Measurements from ENCODE around the gene BMP8A.
"Not testable (repeated sequence)": the region's sequence is repeated elsewhere in the genome, so short reads cannot be mapped to it uniquely, and the experiment has no call there.

The BMP8A gene

DNA sequence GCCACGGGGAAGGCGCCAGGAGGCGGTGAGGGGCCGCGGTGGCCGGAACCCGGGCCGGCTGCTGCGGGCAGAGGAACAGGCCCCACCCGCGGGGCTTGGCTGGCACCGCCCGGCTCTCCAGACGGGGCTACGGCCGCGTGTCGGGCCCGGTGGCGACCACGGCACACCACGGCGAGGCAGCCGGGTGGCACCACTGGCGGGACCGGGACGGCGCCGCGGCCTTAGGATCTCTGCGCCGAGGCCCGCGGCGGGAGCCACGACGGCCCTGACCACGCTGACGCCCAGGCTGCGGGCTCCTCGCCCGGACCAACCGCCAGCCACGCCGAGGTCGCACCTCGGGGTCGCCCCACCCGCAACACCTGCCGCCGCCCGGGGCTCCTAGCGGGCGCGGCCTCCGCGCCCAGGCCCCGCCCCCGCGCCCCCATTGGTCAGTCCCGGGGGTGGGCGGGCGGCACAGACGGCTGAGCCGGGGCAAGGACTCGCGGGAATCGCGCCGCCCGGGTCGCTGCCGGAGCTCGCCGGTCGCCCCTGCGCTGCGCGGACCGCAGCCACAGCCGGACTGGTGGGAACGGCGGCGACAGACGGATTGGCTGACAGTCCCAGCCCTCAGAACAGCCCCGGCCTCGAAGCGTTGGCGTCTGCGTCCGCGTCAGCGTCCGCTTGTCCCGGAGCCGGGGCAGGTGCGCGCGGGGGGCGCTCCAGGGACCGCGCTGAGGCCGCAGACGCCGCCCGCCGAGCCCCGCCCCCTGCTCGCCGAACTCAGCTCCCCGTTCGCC lies at the start of gene BMP8A:
TSS of gene BMP8A (plus strand) at position 491 of the 776 bp plus-strand sequence. CDS start 356 bp downstream, outside the sequence.
- DNase-seq (ENCODE audit: low read depth in 2 of 2) = peak in 1 of 2 donors; percentile 23
- peak within 1 kb of the TSS; percentile 25 to 48 for H3K4me3 ChIP-seq (replicated peaks in 1 of 2; ENCODE audit: low read depth in 2 of 2, low read length in 2 of 2)
- TF ChIP-seq CTCF (IDR thresholded peaks at IDR 0.05; ENCODE audit: low read depth, low read length) = no peak

- no peak overlapping the region for H3K4me3 ChIP-seq (replicated peaks in 1 of 2; ENCODE audit: low read depth in 2 of 2, low read length in 2 of 2)
- no peak for TF ChIP-seq CTCF (IDR thresholded peaks at IDR 0.05; ENCODE audit: low read depth, low read length)
- no peak for DNase-seq (ENCODE audit: low read depth in 2 of 2)
Measured at GRCh38 chr1:39441797-39442196, 49.6 kb upstream of the BMP8A start.

DNA sequence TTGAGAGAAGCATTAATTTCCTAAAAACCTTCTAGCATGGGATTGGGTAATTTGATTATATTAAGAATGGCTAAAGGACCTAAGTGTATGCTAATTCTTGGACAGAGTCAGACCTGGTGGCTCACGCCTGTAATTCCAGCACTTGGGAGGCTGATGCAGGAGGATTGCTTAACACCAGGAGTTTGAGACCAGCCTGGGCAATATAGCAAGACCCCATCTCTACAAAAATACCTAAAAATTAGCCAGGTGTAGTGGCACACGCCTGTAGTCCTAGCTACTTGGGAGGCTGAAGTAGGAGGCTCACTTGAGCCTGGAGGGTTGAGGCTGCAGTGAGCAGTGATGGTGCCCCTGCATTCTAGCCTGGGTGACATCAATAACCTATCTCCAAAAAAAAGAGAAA lies 45.9 kb upstream of the BMP8A start:
- DNase-seq (ENCODE audit: low read depth in 2 of 2) = no peak
- TF ChIP-seq CTCF (IDR thresholded peaks at IDR 0.05; ENCODE audit: low read depth, low read length) = no peak
- no peak overlapping the region for H3K4me3 ChIP-seq (replicated peaks in 1 of 2; ENCODE audit: low read depth in 2 of 2, low read length in 2 of 2)

GRCh38 chr1:39446986-39447567 lies 44.4 kb upstream of the BMP8A start:
- DNase-seq (ENCODE audit: low read depth in 2 of 2) = no peak
- H3K4me3 ChIP-seq (replicated peaks in 1 of 2; ENCODE audit: low read depth in 2 of 2, low read length in 2 of 2) = no peak overlapping the region
- no peak for TF ChIP-seq CTCF (IDR thresholded peaks at IDR 0.05; ENCODE audit: low read depth, low read length)

DNA sequence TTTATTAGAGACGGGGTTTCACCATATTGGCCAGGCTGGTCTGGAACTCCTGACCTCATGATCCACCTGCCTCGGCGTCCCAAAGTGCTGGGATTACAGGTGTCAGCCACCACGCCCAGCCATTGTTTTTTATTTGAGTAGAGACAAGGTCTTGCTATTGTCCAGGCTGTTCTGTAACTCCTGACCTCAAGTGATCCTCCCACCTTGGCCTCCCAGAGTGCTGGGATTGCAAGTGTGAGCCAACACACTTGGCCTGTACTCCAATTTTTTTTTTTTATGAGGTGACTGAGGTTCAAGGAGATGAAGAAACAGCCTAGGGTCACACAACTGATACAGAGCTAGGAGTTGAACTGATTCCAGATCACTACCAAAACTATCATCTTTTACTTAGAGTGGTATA lies 41.4 kb upstream of the BMP8A start:
- DNase-seq (ENCODE audit: low read depth in 2 of 2) = peak; percentile 19 to 44
- H3K4me3 ChIP-seq (replicated peaks in 1 of 2; ENCODE audit: low read depth in 2 of 2, low read length in 2 of 2) = not testable (repeated sequence)

DNA sequence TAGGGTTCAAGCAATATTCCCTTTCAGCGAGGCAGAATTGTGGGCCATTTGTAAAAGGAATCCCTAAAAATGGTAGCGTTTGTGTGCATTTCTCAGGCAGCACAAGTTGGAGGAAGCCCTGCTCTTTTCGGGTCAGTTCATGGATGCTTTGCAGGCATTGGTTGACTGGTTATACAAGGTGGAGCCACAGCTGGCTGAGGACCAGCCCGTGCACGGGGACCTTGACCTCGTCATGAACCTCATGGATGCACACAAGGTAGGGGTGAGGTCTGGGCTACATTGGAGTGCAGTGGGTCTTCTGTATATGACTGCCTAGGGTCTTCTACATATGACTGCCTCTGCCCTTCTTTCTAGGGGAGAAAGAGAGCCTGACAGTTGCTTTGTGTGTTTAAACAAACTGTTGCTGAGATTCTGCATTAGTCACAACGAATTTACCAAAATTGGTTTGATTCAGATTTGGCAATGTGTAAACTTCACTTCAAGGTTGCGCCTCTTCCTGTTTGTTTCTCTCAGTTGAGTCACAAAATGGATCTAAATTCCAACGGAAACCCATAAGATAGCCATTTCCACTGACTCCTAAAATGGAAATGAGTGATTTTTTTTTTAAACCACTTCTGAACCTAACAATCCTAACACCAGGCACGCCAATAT lies 40.4 kb upstream of the BMP8A start:
- H3K4me3 ChIP-seq (replicated peaks in 1 of 2; ENCODE audit: low read depth in 2 of 2, low read length in 2 of 2) = no peak overlapping the region
- no peak for TF ChIP-seq CTCF (IDR thresholded peaks at IDR 0.05; ENCODE audit: low read depth, low read length)
- DNase-seq (ENCODE audit: low read depth in 2 of 2) = peak; percentile 90 to 94

DNA sequence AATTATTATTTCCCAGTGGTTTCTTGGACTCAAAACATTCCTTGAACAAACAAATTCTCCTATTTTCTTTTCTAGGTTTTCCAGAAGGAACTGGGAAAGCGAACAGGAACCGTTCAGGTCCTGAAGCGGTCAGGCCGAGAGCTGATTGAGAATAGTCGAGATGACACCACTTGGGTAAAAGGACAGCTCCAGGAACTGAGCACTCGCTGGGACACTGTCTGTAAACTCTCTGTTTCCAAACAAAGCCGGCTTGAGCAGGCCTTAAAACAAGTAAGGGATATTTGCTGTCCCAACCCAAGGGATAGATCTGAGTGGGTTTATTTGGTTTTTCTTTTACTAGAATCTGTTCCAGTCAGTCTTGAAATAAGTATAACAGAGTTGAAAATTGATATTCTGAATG lies 39.4 kb upstream of the BMP8A start:
- no peak for TF ChIP-seq CTCF (IDR thresholded peaks at IDR 0.05; ENCODE audit: low read depth, low read length)
- no peak for DNase-seq (ENCODE audit: low read depth in 2 of 2)
- no peak overlapping the region for H3K4me3 ChIP-seq (replicated peaks in 1 of 2; ENCODE audit: low read depth in 2 of 2, low read length in 2 of 2)
